Measurements from ENCODE around the gene ZSCAN25. TPM values are rescaled to one million over a fixed set of nuclear protein-coding genes. Genes with fewer than 3 reads are reported as not detected.

The ZSCAN25 gene
- total and polyA plus RNA-seq, 2 of the 13 experiments (the other 11 are each of a cell fraction or from before 2014, with no cell fraction given) = 12.1 to 16.8 TPM

GRCh38 chr7:99594948-99595745, 21.6 kb upstream of the ZSCAN25 start (continued):
- no peak for TF ChIP-seq ZHX2 (IDR thresholded peaks at IDR 0.05; ENCODE audit: low read depth)
- no peak for TF ChIP-seq ZHX2 (CRISPR knock-in tag; IDR thresholded peaks at IDR 0.05; ENCODE audit: borderline replicate concordance)
- no peak for TF ChIP-seq TFAP4 (IDR thresholded peaks at IDR 0.05; ENCODE audit: borderline replicate concordance, low read depth)
- TF ChIP-seq ZBTB3 (CRISPR knock-in tag; IDR thresholded peaks at IDR 0.05; ENCODE audit: borderline replicate concordance, low read depth) = no peak
- TF ChIP-seq HNRNPLL (IDR thresholded peaks at IDR 0.05; ENCODE audit: low read depth, low read length, poor library complexity, severe bottlenecking) = no peak
- no peak for TF ChIP-seq GMEB2 (CRISPR knock-in tag; IDR thresholded peaks at IDR 0.05; ENCODE audit: low read depth)
- TF ChIP-seq SMAD1 (CRISPR knock-in tag; IDR thresholded peaks at IDR 0.05; ENCODE audit: borderline replicate concordance, low read depth) = no peak
- TF ChIP-seq ZNF503 (CRISPR knock-in tag; IDR thresholded peaks at IDR 0.05) = no peak
- TF ChIP-seq SNAPC2 (CRISPR knock-in tag; IDR thresholded peaks at IDR 0.05) = no peak

Measured in HepG2 (cell line).